GM12878 (cell line): ENCODE results near the gene RFLNA. TPM values are rescaled to one million over a fixed set of nuclear protein-coding genes. Genes with fewer than 3 reads are reported as not detected.

Source experiments
- ATAC-seq: fragments of 200-7000 bp; cut with Tn5 transposase; 3 replicates; pipeline ENCODE4 v1.9.1; 2020; ENCODE audit warnings: mild to moderate bottlenecking, moderate library complexity
- BruUV-seq: library from RNA; stranded (reverse); fragments of 400-500 nt; replicated peaks from 2 replicates; lab custom pipeline; 2021; lab: Mats Ljungman, UMichigan
- CTCF ChIA-PET: fragments of 300-600 bp; sonication (Branson Sonifier 250); formaldehyde crosslinking; extraction: SDS; loops from one replicate; lab custom pipeline; 2021; ENCODE audit warnings: inconsistent platforms; lab: Yijun Ruan, JAX
- POLR2A ChIA-PET: fragments of 350-600 bp; formaldehyde crosslinking; extraction: SDS; loops from one replicate; lab custom pipeline; 2021; ENCODE audit warnings: inconsistent platforms; lab: Charles Lee
- RAD21 ChIA-PET: fragments of 300-600 bp; sonication (Branson Sonifier 250); formaldehyde crosslinking; loops from one replicate; lab custom pipeline; 2023; ENCODE audit warnings: antibody characterized with exemption; ENCODE audit not compliant: unreplicated experiment; lab: Charles Lee
- SMC1A ChIA-PET: fragments of 300-600 bp; sonication (Branson Sonifier 250); formaldehyde crosslinking; loops from one replicate; lab custom pipeline; 2023; ENCODE audit not compliant: unreplicated experiment, uncharacterized antibody; lab: Charles Lee
- DNase-seq: peaks from one replicate; pipeline ENCODE4 v3.0.0-alpha.2; 2011; ENCODE audit warnings: low read depth, low spot score
- FAIRE-seq: peaks from 3 replicates; lab custom pipeline; 2011; peaks lifted over from hg19 to GRCh38; lab: Jason Lieb, UNC
- H2AFZ ChIP-seq: 2 replicates; pipeline ENCODE4 v1.6.0; 2011; ENCODE audit warnings: low read depth, low read length, control low read depth; ENCODE audit not compliant: control insufficient read depth
- H3K27ac ChIP-seq: 2 replicates; pipeline ENCODE4 v1.5.1; 2011; ENCODE audit warnings: control low read depth; ENCODE audit not compliant: control insufficient read depth, insufficient read depth
- H3K27me3 ChIP-seq, 2 experiments: replicated peaks in 1 of 2; 2 replicates each; pipeline versions ENCODE4 v1.6.0 to v1.6.1; 2011; ENCODE audit warnings: low read length in 1 of 2; ENCODE audit not compliant: control insufficient read depth in 2 of 2, insufficient read depth in 2 of 2
- H3K36me3 ChIP-seq, 2 experiments: 2 replicates each; pipeline ENCODE4 v1.5.1; 2011; ENCODE audit warnings: low read length in 1 of 2; ENCODE audit not compliant: control insufficient read depth in 2 of 2, insufficient read depth in 2 of 2
- H3K4me1 ChIP-seq: 2 replicates; pipeline ENCODE4 v1.6.1; 2011; ENCODE audit warnings: mild to moderate bottlenecking, low read length, moderate library complexity, mixed read lengths; ENCODE audit not compliant: control insufficient read depth, insufficient read depth
- H3K4me2 ChIP-seq: 2 replicates; pipeline ENCODE4 v1.6.0; 2011; ENCODE audit warnings: control low read depth; ENCODE audit not compliant: control insufficient read depth, insufficient read depth
- H3K4me3 ChIP-seq: fragments of 200-600 bp; sonication (generic); 2 replicates; pipeline ENCODE4 v1.5.1; 2016
- H3K79me2 ChIP-seq: 2 replicates; pipeline ENCODE4 v1.6.0; 2011; ENCODE audit warnings: low read length; ENCODE audit not compliant: control insufficient read depth, insufficient read depth
- H3K9ac ChIP-seq: 2 replicates; pipeline ENCODE4 v1.8.0; 2011; ENCODE audit warnings: low read length, control low read depth, mixed read lengths; ENCODE audit not compliant: control insufficient read depth, insufficient read depth
- H3K9me3 ChIP-seq: replicated peaks from 3 replicates; pipeline ENCODE4 v1.5.1; 2011; ENCODE audit warnings: mild to moderate bottlenecking, low read length; ENCODE audit not compliant: control insufficient read depth, insufficient read depth
- H4K20me1 ChIP-seq: 2 replicates; pipeline ENCODE4 v1.6.0; 2011; ENCODE audit not compliant: control insufficient read depth, insufficient read depth
- ATF7 ChIP-seq: fragments of 450-650 bp; IDR thresholded peaks from 2 replicates; pipeline ENCODE4 v1.6.1; 2016; ENCODE audit warnings: low read depth, mild to moderate bottlenecking
- IKZF2 ChIP-seq, 2 experiments: fragments of 450-650 bp; IDR thresholded peaks; 2 replicates each; pipeline ENCODE4 v1.6.1; 2017; ENCODE audit warnings: mild to moderate bottlenecking in 2 of 2, moderate library complexity in 2 of 2
- PAX8 ChIP-seq: fragments of 450-650 bp; IDR thresholded peaks from 2 replicates; pipeline ENCODE4 v1.6.1; 2017; ENCODE audit warnings: mild to moderate bottlenecking, moderate library complexity
- ZNF384 ChIP-seq: IDR thresholded peaks from 2 replicates; pipeline ENCODE4 v1.6.1; 2012; ENCODE audit warnings: low read depth, mild to moderate bottlenecking, low read length, improper control_type of control experiment, borderline replicate concordance
- WGBS: methylation state at CpG from one replicate; pipeline ENCODE4 v1.1.6; 2016; ENCODE audit warnings: low lambda C conversion rate; ENCODE audit not compliant: insufficient replicate concordance, insufficient coverage; ENCODE audit errors: missing lambda C conversion rate; 5-methylcytosine and 5-hydroxymethylcytosine counted together
- in situ Hi-C: fragments of 300-500 bp; cut with MboI; formaldehyde crosslinking; loops from 9 replicates; pipeline ENCODE4 v1.14.3; 2018; ENCODE audit warnings: mixed read lengths
- intact Hi-C: fragments of 100-400 bp; cut with micrococcal nuclease; formaldehyde crosslinking; loops from one replicate; pipeline ENCODE4 v1.14.2; 2022; ENCODE audit not compliant: unreplicated experiment
- polyA plus RNA-seq, 11 experiments: library from polyadenylated mRNA; depleted of rRNA in 4 of 11; unstranded in 6 of 11; stranded (reverse) in 5 of 11; fragments of >200 nt; fragmentation: Nextera tagmentation in 4 of 11; fragmentation: Illumina TruSeq in 1 of 11; extraction: Ambion mirVana in 4 of 11; extraction: Trizol in 1 of 11; gene quantifications; 1 replicate in 1 of 11; 2 replicates in 10 of 11; pipeline versions ENCODE4 v1.2.1 to v1.2.3, GENCODE V29; 2011 to 2016; ENCODE audit warnings: inconsistent platforms in 2 of 11, missing spikeins in 2 of 11, low read depth in 1 of 11
- total RNA-seq, 4 experiments: library from RNA; depleted of rRNA in 3 of 4; stranded (reverse); fragments of >200 nt in 3 of 4; fragmentation: Illumina TruSeq in 1 of 4; extraction: Trizol in 1 of 4; gene quantifications; 2 replicates each; pipeline versions ENCODE4 v1.2.1 to v1.2.3, GENCODE V29; 2013 to 2021
- TF ChIP-seq, protein P1 (sequence below): fragments of 450-650 bp; IDR thresholded peaks from 2 replicates; pipeline ENCODE4 v1.6.1; 2016; ENCODE audit warnings: mild to moderate bottlenecking
- TF ChIP-seq, protein P2 (sequence below): fragments of 450-650 bp; IDR thresholded peaks from 2 replicates; pipeline ENCODE4 v1.6.1; 2017; ENCODE audit warnings: mild to moderate bottlenecking, moderate library complexity
- TF ChIP-seq, protein P3 (sequence below): IDR thresholded peaks from 2 replicates; pipeline ENCODE4 v1.6.1; 2012; ENCODE audit warnings: low read depth, low read length, improper control_type of control experiment
- TF ChIP-seq, protein P4 (sequence below): fragments of 450-650 bp; IDR thresholded peaks from 2 replicates; pipeline ENCODE4 v1.6.1; 2017; ENCODE audit warnings: borderline replicate concordance
- TF ChIP-seq, protein P5 (sequence below): fragments of 450-650 bp; IDR thresholded peaks from 2 replicates; pipeline ENCODE4 v1.6.1; 2017; ENCODE audit warnings: low read depth, mild to moderate bottlenecking, moderate library complexity

RFLNA gene
- total and polyA plus RNA-seq, 10 of the 15 experiments (the other 5 are each of a cell fraction or from before 2014, with no cell fraction given), result 0.08 TPM; not detected in 9

DNA sequence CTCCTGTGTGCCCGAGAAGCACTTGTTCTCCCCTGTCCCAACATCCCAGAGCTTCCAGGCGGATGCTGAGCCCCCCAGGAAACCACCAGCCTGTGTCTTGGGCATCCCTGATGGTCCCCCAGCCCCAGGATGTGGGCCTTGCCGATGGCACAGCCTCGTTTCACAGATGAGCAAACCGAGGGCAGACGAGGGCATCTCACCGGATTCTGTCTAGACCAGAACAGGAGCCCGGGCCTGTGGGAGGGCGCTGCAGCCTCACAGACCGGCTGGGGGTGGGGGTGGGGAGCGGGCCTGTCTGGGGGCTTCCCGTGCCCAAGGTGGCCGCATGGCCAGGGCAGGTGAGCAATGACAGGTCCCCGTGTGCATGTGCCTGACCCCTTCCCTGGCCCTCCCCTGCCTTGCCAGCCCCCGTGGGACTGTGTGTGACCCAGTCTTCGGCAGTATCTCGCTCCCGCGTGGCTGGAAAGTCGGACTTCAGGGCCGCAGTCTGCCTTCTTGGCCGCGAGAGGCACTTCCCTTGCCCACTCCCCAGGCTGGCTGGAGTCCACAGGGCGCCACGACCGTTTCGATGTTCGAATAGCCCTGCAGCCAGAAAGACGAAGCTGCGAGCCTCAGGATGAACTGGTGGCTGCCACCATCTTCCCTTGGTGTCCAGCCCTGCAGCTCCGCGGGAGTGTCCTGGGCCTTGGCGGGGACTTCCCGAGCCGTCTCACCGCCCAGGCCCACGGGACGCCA, 8.9 kb downstream of the RFLNA start (continued):
- TF ChIP-seq ZNF384, result no peak
- TF ChIP-seq, protein P1, sequence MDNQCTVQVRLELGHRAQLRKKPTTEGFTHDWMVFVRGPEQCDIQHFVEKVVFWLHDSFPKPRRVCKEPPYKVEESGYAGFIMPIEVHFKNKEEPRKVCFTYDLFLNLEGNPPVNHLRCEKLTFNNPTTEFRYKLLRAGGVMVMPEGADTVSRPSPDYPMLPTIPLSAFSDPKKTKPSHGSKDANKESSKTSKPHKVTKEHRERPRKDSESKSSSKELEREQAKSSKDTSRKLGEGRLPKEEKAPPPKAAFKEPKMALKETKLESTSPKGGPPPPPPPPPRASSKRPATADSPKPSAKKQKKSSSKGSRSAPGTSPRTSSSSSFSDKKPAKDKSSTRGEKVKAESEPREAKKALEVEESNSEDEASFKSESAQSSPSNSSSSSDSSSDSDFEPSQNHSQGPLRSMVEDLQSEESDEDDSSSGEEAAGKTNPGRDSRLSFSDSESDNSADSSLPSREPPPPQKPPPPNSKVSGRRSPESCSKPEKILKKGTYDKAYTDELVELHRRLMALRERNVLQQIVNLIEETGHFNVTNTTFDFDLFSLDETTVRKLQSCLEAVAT, result no peak

DNA sequence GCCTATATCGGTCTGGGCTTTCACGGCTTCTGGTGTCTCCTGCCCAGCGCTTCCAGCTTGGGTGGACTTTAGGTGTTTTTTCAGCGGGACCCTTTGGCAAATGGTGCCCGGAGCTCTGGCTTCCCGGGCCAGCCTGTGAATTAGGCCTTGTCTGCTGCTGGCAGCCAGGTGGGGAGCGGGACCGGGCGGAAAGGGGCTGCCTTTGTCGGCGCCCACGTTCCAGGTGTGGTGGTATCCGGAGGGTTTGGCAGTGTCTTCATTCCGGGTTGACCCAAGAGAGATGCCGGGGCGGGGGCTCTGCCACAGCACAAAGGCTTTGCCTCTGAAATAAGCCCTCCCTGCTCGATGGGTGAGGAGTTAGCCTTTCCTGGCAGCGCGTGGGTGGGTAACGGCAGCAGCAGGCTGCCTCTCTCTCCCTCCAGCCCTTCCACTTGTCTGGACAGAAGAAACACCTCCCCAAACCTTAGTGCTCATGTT, 9.5 kb downstream of the RFLNA start:
- peaks cover 0 to 2% of the 10 kb centered on the region in 2 experiments; a peak in 2 of 4 replicates for H3K27me3 ChIP-seq
- FAIRE-seq (no peak), DNase-seq (no peak), ATAC-seq (no peak)
- no peak overlapping the region for H3K4me2 ChIP-seq
- no TSS peak for BruUV-seq
- no peak overlapping the region for H3K4me3 ChIP-seq
- H3K27ac ChIP-seq, result no peak overlapping the region
- no peaks in the 10 kb centered on the region for H3K4me1 ChIP-seq
- ChIA-PET POLR2A (no interaction called here), SMC1A (no interaction called here), RAD21 (no interaction called here), CTCF (interaction anchor here (1.4 kb wide), 1 partner anchor 462 kb away, joined by 3 read pairs; no protein-coding TSS in a partner anchor)
- no peak overlapping the region for H2AFZ ChIP-seq
- in situ Hi-C loops, result no loop called here
- 55% methylated on average over 20 of the region's 20 CpGs for WGBS
- no peak overlapping the region for H3K9ac ChIP-seq
- H3K79me2 ChIP-seq, result no peaks in the 10 kb centered on the region
- intact Hi-C loops, result no loop called here
- H4K20me1 ChIP-seq, result no peaks in the 10 kb centered on the region
- no peaks in the 10 kb centered on the region for H3K9me3 ChIP-seq
- H3K36me3 ChIP-seq, result no peaks in the 10 kb centered on the region
- TF ChIP-seq, protein P2, sequence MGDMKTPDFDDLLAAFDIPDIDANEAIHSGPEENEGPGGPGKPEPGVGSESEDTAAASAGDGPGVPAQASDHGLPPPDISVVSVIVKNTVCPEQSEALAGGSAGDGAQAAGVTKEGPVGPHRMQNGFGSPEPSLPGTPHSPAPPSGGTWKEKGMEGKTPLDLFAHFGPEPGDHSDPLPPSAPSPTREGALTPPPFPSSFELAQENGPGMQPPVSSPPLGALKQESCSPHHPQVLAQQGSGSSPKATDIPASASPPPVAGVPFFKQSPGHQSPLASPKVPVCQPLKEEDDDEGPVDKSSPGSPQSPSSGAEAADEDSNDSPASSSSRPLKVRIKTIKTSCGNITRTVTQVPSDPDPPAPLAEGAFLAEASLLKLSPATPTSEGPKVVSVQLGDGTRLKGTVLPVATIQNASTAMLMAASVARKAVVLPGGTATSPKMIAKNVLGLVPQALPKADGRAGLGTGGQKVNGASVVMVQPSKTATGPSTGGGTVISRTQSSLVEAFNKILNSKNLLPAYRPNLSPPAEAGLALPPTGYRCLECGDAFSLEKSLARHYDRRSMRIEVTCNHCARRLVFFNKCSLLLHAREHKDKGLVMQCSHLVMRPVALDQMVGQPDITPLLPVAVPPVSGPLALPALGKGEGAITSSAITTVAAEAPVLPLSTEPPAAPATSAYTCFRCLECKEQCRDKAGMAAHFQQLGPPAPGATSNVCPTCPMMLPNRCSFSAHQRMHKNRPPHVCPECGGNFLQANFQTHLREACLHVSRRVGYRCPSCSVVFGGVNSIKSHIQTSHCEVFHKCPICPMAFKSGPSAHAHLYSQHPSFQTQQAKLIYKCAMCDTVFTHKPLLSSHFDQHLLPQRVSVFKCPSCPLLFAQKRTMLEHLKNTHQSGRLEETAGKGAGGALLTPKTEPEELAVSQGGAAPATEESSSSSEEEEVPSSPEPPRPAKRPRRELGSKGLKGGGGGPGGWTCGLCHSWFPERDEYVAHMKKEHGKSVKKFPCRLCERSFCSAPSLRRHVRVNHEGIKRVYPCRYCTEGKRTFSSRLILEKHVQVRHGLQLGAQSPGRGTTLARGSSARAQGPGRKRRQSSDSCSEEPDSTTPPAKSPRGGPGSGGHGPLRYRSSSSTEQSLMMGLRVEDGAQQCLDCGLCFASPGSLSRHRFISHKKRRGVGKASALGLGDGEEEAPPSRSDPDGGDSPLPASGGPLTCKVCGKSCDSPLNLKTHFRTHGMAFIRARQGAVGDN, result no peak
- TF ChIP-seq PAX8 (no peak), IKZF2 (IDR thresholded peaks at IDR 0.05) (no peak), ATF7 (no peak)
- TF ChIP-seq, protein P3, sequence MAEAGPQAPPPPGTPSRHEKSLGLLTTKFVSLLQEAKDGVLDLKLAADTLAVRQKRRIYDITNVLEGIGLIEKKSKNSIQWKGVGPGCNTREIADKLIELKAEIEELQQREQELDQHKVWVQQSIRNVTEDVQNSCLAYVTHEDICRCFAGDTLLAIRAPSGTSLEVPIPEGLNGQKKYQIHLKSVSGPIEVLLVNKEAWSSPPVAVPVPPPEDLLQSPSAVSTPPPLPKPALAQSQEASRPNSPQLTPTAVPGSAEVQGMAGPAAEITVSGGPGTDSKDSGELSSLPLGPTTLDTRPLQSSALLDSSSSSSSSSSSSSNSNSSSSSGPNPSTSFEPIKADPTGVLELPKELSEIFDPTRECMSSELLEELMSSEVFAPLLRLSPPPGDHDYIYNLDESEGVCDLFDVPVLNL, result no peak
- TF ChIP-seq, protein P4, sequence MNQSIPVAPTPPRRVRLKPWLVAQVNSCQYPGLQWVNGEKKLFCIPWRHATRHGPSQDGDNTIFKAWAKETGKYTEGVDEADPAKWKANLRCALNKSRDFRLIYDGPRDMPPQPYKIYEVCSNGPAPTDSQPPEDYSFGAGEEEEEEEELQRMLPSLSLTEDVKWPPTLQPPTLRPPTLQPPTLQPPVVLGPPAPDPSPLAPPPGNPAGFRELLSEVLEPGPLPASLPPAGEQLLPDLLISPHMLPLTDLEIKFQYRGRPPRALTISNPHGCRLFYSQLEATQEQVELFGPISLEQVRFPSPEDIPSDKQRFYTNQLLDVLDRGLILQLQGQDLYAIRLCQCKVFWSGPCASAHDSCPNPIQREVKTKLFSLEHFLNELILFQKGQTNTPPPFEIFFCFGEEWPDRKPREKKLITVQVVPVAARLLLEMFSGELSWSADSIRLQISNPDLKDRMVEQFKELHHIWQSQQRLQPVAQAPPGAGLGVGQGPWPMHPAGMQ, result no peak
- TF ChIP-seq, protein P5, sequence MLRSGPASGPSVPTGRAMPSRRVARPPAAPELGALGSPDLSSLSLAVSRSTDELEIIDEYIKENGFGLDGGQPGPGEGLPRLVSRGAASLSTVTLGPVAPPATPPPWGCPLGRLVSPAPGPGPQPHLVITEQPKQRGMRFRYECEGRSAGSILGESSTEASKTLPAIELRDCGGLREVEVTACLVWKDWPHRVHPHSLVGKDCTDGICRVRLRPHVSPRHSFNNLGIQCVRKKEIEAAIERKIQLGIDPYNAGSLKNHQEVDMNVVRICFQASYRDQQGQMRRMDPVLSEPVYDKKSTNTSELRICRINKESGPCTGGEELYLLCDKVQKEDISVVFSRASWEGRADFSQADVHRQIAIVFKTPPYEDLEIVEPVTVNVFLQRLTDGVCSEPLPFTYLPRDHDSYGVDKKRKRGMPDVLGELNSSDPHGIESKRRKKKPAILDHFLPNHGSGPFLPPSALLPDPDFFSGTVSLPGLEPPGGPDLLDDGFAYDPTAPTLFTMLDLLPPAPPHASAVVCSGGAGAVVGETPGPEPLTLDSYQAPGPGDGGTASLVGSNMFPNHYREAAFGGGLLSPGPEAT, result no peak
